ENCODE measurements around the gene EEF1G. TPM values are rescaled to one million over a fixed set of nuclear protein-coding genes. Genes with fewer than 3 reads are reported as not detected.

EEF1G gene
- total and polyA plus RNA-seq, 2 of the 13 experiments (the other 11 are each of a cell fraction or from before 2014, with no cell fraction given): 1,787 to 2,144 TPM

DNA sequence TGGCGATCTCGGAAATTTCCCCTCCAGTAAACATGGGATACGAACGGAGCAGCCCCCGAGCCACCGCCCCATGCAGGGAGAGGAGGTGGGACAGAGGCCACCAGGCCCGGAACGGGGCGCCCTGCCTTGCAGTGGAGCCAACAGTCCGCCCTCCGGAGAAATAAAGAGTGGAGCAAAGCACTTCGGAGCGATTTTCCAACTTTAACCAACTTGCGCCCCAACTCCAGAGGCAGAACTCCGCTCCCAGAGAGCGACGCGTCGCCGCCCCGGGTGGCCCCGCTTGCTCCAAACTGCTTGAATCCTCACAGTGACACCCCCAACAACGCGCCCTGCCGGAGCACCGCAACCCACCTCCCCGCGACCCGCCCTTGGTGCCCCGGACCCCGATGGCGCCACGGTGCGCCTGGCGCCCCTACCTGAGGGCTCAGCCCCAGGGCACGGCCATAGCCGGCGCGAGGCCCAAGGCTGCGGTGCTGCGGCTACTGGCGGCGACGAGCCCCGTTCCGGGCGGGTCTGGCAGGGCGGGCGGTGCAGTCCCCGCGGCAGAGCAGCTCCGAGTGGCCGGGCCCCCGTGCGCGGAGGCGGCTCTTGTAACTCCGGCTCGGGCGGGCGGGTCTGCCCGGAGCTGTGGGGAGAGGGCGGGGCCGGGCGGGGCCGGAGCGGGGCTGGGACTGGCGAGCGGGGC, 27.3 kb downstream of the EEF1G start, which contains the start of gene AHNAK (continued):
- TF ChIP-seq ZNF350 (CRISPR knock-in tag; IDR thresholded peaks at IDR 0.05; ENCODE audit: borderline replicate concordance, low read depth): no peak
- TF ChIP-seq, protein P1, sequence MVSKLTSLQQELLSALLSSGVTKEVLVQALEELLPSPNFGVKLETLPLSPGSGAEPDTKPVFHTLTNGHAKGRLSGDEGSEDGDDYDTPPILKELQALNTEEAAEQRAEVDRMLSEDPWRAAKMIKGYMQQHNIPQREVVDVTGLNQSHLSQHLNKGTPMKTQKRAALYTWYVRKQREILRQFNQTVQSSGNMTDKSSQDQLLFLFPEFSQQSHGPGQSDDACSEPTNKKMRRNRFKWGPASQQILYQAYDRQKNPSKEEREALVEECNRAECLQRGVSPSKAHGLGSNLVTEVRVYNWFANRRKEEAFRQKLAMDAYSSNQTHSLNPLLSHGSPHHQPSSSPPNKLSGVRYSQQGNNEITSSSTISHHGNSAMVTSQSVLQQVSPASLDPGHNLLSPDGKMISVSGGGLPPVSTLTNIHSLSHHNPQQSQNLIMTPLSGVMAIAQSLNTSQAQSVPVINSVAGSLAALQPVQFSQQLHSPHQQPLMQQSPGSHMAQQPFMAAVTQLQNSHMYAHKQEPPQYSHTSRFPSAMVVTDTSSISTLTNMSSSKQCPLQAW (CRISPR knock-in tag; IDR thresholded peaks at IDR 0.05): no peak
- no peak for TF ChIP-seq ZNF597 (CRISPR knock-in tag; IDR thresholded peaks at IDR 0.05)
- TF ChIP-seq ZNF557 (CRISPR knock-in tag; IDR thresholded peaks at IDR 0.05): no peak
- TF ChIP-seq TRIM24 (CRISPR knock-in tag; IDR thresholded peaks at IDR 0.05): no peak
- TF ChIP-seq, protein P2, sequence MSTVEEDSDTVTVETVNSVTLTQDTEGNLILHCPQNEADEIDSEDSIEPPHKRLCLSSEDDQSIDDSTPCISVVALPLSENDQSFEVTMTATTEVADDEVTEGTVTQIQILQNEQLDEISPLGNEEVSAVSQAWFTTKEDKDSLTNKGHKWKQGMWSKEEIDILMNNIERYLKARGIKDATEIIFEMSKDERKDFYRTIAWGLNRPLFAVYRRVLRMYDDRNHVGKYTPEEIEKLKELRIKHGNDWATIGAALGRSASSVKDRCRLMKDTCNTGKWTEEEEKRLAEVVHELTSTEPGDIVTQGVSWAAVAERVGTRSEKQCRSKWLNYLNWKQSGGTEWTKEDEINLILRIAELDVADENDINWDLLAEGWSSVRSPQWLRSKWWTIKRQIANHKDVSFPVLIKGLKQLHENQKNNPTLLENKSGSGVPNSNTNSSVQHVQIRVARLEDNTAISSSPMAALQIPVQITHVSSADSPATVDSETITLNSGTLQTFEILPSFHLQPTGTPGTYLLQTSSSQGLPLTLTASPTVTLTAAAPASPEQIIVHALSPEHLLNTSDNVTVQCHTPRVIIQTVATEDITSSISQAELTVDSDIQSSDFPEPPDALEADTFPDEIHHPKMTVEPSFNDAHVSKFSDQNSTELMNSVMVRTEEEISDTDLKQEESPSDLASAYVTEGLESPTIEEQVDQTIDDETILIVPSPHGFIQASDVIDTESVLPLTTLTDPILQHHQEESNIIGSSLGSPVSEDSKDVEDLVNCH (CRISPR knock-in tag; IDR thresholded peaks at IDR 0.05): no peak
- TF ChIP-seq ZNF101 (CRISPR knock-in tag; IDR thresholded peaks at IDR 0.05; ENCODE audit: borderline replicate concordance, low read depth): no peak
- TF ChIP-seq PRMT3 (CRISPR knock-in tag; IDR thresholded peaks at IDR 0.05; ENCODE audit: borderline replicate concordance, low read depth): no peak
- no peak; the same call in 1 of the 2 replicates for TF ChIP-seq ZNF253 (CRISPR knock-in tag; IDR thresholded peaks at IDR 0.05; ENCODE audit: borderline replicate concordance)
- TF ChIP-seq WIZ (CRISPR knock-in tag; IDR thresholded peaks at IDR 0.05): no peak
- no peak; the same call in 1 of the 2 replicates for TF ChIP-seq NCOA2 (CRISPR knock-in tag; IDR thresholded peaks at IDR 0.05)
- TF ChIP-seq ZNF331 (CRISPR knock-in tag; IDR thresholded peaks at IDR 0.05): no peak; the same call in 1 of the 2 replicates
- no peak for TF ChIP-seq KAT2B (IDR thresholded peaks at IDR 0.05; ENCODE audit: borderline replicate concordance, low read depth, low read length)
- TF ChIP-seq ZNF34 (CRISPR knock-in tag; IDR thresholded peaks at IDR 0.05; ENCODE audit: borderline replicate concordance): peak; percentile 0; the same call in 1 of the 2 replicates
- no peak for TF ChIP-seq ZNF3 (CRISPR knock-in tag; IDR thresholded peaks at IDR 0.05)
- TF ChIP-seq ZNF430 (CRISPR knock-in tag; IDR thresholded peaks at IDR 0.05): no peak
- TF ChIP-seq HHEX (CRISPR knock-in tag; IDR thresholded peaks at IDR 0.05): no peak
- no peak for TF ChIP-seq ZNF644 (CRISPR knock-in tag; IDR thresholded peaks at IDR 0.05; ENCODE audit: low read depth)
- TF ChIP-seq, protein P3, sequence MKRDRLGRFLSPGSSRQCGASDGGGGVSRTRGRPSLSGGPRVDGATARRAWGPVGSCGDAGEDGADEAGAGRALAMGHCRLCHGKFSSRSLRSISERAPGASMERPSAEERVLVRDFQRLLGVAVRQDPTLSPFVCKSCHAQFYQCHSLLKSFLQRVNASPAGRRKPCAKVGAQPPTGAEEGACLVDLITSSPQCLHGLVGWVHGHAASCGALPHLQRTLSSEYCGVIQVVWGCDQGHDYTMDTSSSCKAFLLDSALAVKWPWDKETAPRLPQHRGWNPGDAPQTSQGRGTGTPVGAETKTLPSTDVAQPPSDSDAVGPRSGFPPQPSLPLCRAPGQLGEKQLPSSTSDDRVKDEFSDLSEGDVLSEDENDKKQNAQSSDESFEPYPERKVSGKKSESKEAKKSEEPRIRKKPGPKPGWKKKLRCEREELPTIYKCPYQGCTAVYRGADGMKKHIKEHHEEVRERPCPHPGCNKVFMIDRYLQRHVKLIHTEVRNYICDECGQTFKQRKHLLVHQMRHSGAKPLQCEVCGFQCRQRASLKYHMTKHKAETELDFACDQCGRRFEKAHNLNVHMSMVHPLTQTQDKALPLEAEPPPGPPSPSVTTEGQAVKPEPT (CRISPR knock-in tag; IDR thresholded peaks at IDR 0.05; ENCODE audit: low read depth): no peak; the same call in 1 of the 2 replicates
- TF ChIP-seq GMEB1 (CRISPR knock-in tag; IDR thresholded peaks at IDR 0.05; ENCODE audit: borderline replicate concordance): no peak
- TF ChIP-seq ZNF124 (CRISPR knock-in tag; IDR thresholded peaks at IDR 0.05): no peak
- TF ChIP-seq ZNF547 (CRISPR knock-in tag; IDR thresholded peaks at IDR 0.05): no peak

Data from HepG2 (cell line).